HCT116 (cell line): ENCODE data around the gene KCNAB2. TPM values are rescaled to one million over a fixed set of nuclear protein-coding genes. Genes with fewer than 3 reads are reported as not detected.

ENCODE experiments used
- ATAC-seq: fragments of 200-7000 bp; cut with Tn5 transposase; 2 replicates; pipeline ENCODE4 v1.9.1; 2020; ENCODE audit warnings: mild to moderate bottlenecking, moderate library complexity
- BruUV-seq: library from RNA; stranded (reverse); fragments of 400-500 nt; replicated peaks from 2 replicates; lab custom pipeline; 2021; lab: Mats Ljungman, UMichigan
- CTCF ChIA-PET: fragments of 300-600 bp; sonication (Branson Sonifier 250); formaldehyde crosslinking; loops from one replicate; lab custom pipeline; 2021; ENCODE audit warnings: antibody characterized with exemption; lab: Charles Lee
- POLR2A ChIA-PET: fragments of 300-600, 350-600 bp; sonication (Branson Sonifier 250); formaldehyde crosslinking; loops from one replicate; lab custom pipeline; 2021; ENCODE audit warnings: antibody characterized with exemption; lab: Charles Lee
- RAD21 ChIA-PET, 2 experiments: fragments of 300-600 bp; sonication (Branson Sonifier 250); formaldehyde crosslinking; loops; one replicate each; lab custom pipeline; 2023; ENCODE audit warnings: low total read pairs in 2 of 2; ENCODE audit not compliant: uncharacterized antibody in 2 of 2, unreplicated experiment in 2 of 2, low non-redundant PET in 1 of 2; lab: Charles Lee
- DNase-seq: peaks from one replicate; pipeline ENCODE4 v3.0.0-alpha.2; 2010; ENCODE audit warnings: low read depth, low spot score
- H2AFZ ChIP-seq: fragments of 200-600 bp; shearing (Covaris generic), sonication (generic); 2 replicates; pipeline ENCODE4 v1.6.1; 2017; ENCODE audit warnings: low read depth, mixed run types, mixed read lengths, antibody characterized with exemption, low read length; ENCODE audit not compliant: poor library complexity, severe bottlenecking
- H3K27ac ChIP-seq: 2 replicates; pipeline ENCODE4 v1.5.1; 2012; ENCODE audit warnings: low read depth, low read length
- H3K27me3 ChIP-seq: fragments of 200-600 bp; sonication (generic); 2 replicates; pipeline ENCODE4 v1.6.1; 2016; ENCODE audit warnings: mixed run types, low read length, mixed read lengths; ENCODE audit not compliant: insufficient read depth
- H3K36me3 ChIP-seq, 2 experiments: fragments of 200-500 bp in 1 of 2; fragments of 200-600 bp in 1 of 2; sonication (Bioruptor generic) in 1 of 2; sonication (generic) in 1 of 2; 2 replicates each; pipeline versions ENCODE4 v1.5.1 to v1.6.1; 2014 to 2016; ENCODE audit warnings: low read length in 2 of 2, inconsistent platforms in 1 of 2, mixed read lengths in 1 of 2, mixed run types in 1 of 2; ENCODE audit not compliant: insufficient read depth in 2 of 2, control insufficient read depth in 1 of 2
- H3K4me1 ChIP-seq, 2 experiments: fragments of 200-600 bp in 1 of 2; sonication (generic) in 1 of 2; 2 replicates each; pipeline versions ENCODE4 v1.5.1 to v1.6.1; 2012 to 2017; ENCODE audit warnings: low read length in 2 of 2, inconsistent platforms in 1 of 2, mild to moderate bottlenecking in 1 of 2, mixed read lengths in 1 of 2, mixed run types in 1 of 2, moderate library complexity in 1 of 2; ENCODE audit not compliant: insufficient read depth in 2 of 2, control insufficient read depth in 1 of 2
- H3K4me2 ChIP-seq: fragments of 200-600 bp; sonication (generic); 2 replicates; pipeline ENCODE4 v1.6.1; 2017; ENCODE audit warnings: mixed run types, low read length, mixed read lengths
- H3K4me3 ChIP-seq, 2 experiments: fragments of 200-600 bp in 1 of 2; sonication (generic) in 1 of 2; replicated peaks in 1 of 2; 2 replicates each; pipeline ENCODE4 v1.5.1; 2011 to 2016; ENCODE audit warnings: low read length in 2 of 2, control low read depth in 1 of 2, low read depth in 1 of 2, mild to moderate bottlenecking in 1 of 2, mixed read lengths in 1 of 2, mixed run types in 1 of 2
- H3K79me2 ChIP-seq: fragments of 200-600 bp; sonication (generic); 2 replicates; pipeline ENCODE4 v1.6.1; 2017; ENCODE audit warnings: mild to moderate bottlenecking, mixed run types, low read length, moderate library complexity, mixed read lengths; ENCODE audit not compliant: insufficient read depth
- H3K9ac ChIP-seq: fragments of 200-600 bp; sonication (generic); 2 replicates; pipeline ENCODE4 v1.6.1; 2016; ENCODE audit warnings: low read length, mixed read lengths
- H3K9me2 ChIP-seq: fragments of 200-600 bp; sonication (generic), shearing (Covaris generic); 2 replicates; pipeline ENCODE4 v1.6.1; 2017; ENCODE audit warnings: mixed run types, mild to moderate bottlenecking, moderate library complexity; ENCODE audit not compliant: insufficient read depth
- H3K9me3 ChIP-seq, 2 experiments: fragments of 200-500 bp in 1 of 2; fragments of 200-600 bp in 1 of 2; sonication (Bioruptor generic) in 1 of 2; sonication (generic) in 1 of 2; 2 replicates each; pipeline ENCODE4 v1.6.1; 2014 to 2017; ENCODE audit warnings: low read length in 2 of 2, mixed read lengths in 2 of 2, inconsistent platforms in 1 of 2, low read depth in 1 of 2, mild to moderate bottlenecking in 1 of 2, mixed run types in 1 of 2, moderate library complexity in 1 of 2; ENCODE audit not compliant: control insufficient read depth in 1 of 2, insufficient read depth in 1 of 2
- H4K20me1 ChIP-seq: fragments of 200-600 bp; sonication (generic), shearing (Covaris generic); 2 replicates; pipeline ENCODE4 v1.6.1; 2017; ENCODE audit warnings: mixed run types, mild to moderate bottlenecking, moderate library complexity; ENCODE audit not compliant: insufficient read depth
- CBX3 ChIP-seq: IDR thresholded peaks from 2 replicates; pipeline ENCODE4 v1.6.1; 2012; ENCODE audit warnings: low read depth
- CEBPB ChIP-seq: IDR thresholded peaks from 2 replicates; pipeline ENCODE4 v1.6.1; 2012; ENCODE audit warnings: low read depth
- ELF1 ChIP-seq: IDR thresholded peaks from 2 replicates; pipeline ENCODE4 v1.6.1; 2012; ENCODE audit warnings: low read depth, borderline replicate concordance
- FOSL1 ChIP-seq: IDR thresholded peaks from 2 replicates; pipeline ENCODE4 v1.6.1; 2012; ENCODE audit warnings: low read depth
- JUND ChIP-seq: IDR thresholded peaks from 2 replicates; pipeline ENCODE4 v1.6.1; 2012
- POLR2A ChIP-seq: IDR thresholded peaks from 2 replicates; pipeline ENCODE4 v1.7.0; 2011; ENCODE audit warnings: borderline replicate concordance; ENCODE audit not compliant: insufficient read depth, insufficient read length; ENCODE audit errors: extremely low read depth
- POLR2AphosphoS5 ChIP-seq: IDR thresholded peaks from 2 replicates; pipeline ENCODE4 v1.6.1; 2011; ENCODE audit warnings: mild to moderate bottlenecking, low read depth, low read length, moderate library complexity
- RAD21 ChIP-seq: IDR thresholded peaks from 2 replicates; pipeline ENCODE4 v1.6.1; 2012; ENCODE audit warnings: low read depth, mild to moderate bottlenecking
- SIN3A ChIP-seq: IDR thresholded peaks from 2 replicates; pipeline ENCODE4 v1.6.1; 2012; ENCODE audit warnings: low read depth
- SP1 ChIP-seq: IDR thresholded peaks from 2 replicates; pipeline ENCODE4 v1.6.1; 2012; ENCODE audit warnings: low read depth
- TCF7L2 ChIP-seq: IDR thresholded peaks from 2 replicates; pipeline ENCODE4 v1.7.0; 2011; ENCODE audit warnings: borderline replicate concordance, inconsistent platforms; ENCODE audit not compliant: insufficient read depth, insufficient read length; ENCODE audit errors: extremely low read depth
- ZFX ChIP-seq: fragments of 450-650 bp; IDR thresholded peaks from 2 replicates; pipeline ENCODE4 v1.6.1; 2017
- intact Hi-C: fragments of 100-400 bp; cut with micrococcal nuclease; formaldehyde crosslinking; loops from 2 replicates; pipeline ENCODE4 v1.10.0; 2022
- total RNA-seq: library from RNA; stranded (reverse); gene quantifications from one replicate; pipeline ENCODE4 v1.2.1, GENCODE V29; 2021; ENCODE audit not compliant: unreplicated experiment
- TF ChIP-seq, protein P1 (sequence below): IDR thresholded peaks from 2 replicates; pipeline ENCODE4 v1.6.1; 2012
- TF ChIP-seq, protein P2 (sequence below): IDR thresholded peaks from 2 replicates; pipeline ENCODE4 v1.6.1; 2011; ENCODE audit warnings: mild to moderate bottlenecking, low read length, moderate library complexity; ENCODE audit not compliant: insufficient replicate concordance; ENCODE audit errors: extremely low read depth

KCNAB2 gene
- total RNA-seq, 1 experiment from 2014 or later, result 18.1 TPM

DNA sequence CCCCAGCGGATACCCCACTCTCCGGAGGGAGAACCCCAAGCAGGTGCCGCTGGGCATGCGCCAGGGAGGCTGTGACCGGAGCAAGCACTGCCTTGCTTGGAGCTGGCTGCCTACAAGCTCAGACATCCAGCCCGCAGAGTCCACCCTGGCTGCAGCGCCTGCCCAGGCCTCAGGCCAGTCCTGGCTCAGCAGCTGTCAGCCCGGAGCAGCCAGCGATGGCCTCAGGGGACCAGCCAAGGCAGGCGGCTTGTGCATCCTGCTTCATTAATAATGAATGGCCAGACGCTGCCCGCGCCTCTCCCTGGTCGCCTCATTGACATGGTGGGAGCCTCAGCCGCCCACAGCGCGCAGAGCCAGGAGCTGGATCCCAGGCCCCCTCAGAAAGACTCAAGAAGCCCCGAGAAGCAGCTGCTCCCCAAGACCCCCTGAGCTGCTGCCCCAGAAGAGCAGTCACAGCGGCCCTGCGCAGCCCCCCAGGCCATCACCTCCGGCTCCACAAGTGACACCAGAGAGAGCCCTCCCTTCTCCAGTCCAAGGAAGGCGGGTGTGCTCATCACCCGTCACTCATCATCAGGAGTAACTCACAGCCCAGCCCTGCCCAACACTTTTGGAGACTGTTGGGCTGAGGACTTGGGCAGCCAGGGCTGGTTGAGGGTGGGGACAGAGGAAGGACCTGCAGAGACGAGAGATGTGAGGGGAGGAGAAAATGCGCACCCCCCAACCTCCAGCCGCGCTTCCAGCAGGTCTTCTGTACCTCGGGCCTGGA lies 19.6 kb downstream of the KCNAB2 start:
- no peak for TF ChIP-seq CBX3
- TF ChIP-seq JUND, result no peak
- TF ChIP-seq RAD21, result no peak
- ChIA-PET CTCF (no interaction called here), RAD21 (no interaction called here), POLR2A (no interaction called here)
- Histone ChIP-seq H3K4me2 (no peak overlapping the region), H3K9me3 (no peaks in the 10 kb centered on the region), H3K9me2 (no peaks in the 10 kb centered on the region), H2AFZ (no peak overlapping the region), H4K20me1 (no peaks in the 10 kb centered on the region), H3K9ac (no peak overlapping the region), H3K4me1 (no peaks in the 10 kb centered on the region), H3K4me3 (no peak overlapping the region), H3K36me3 (no peaks in the 10 kb centered on the region), H3K27ac (no peak overlapping the region), H3K27me3 (no peaks in the 10 kb centered on the region), H3K79me2 (no peaks in the 10 kb centered on the region)
- DNase-seq (no peak), ATAC-seq (no peak)
- intact Hi-C loops, result no loop called here
- BruUV-seq, result no TSS peak

DNA sequence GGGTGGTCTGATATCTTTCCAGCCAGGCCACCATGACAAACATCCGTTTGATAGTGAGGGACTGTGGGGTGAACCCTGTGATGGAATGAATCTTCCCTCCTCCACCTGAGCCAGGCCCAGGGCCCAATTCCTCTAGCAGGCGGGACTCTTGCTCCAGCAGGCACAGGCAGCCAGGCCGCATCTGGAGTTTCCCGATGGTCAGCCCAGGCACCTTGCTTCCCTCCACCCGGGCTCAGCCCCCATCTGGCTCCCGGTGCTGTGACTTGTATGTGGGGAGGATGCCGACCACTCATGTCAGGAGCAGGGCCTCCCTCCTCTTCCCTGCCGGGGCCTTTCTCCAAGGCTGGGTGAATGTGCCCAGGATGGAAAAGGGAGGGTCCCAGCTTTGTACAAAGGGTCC lies 21.0 kb downstream of the KCNAB2 start:
- H3K9me2 ChIP-seq, result no peaks in the 10 kb centered on the region
- H3K27ac ChIP-seq, result no peak overlapping the region
- H3K9me3 ChIP-seq, result no peaks in the 10 kb centered on the region
- TF ChIP-seq SIN3A (no peak), SP1 (no peak), CBX3 (no peak), ELF1 (no peak), CEBPB (no peak), JUND (no peak), TCF7L2 (no peak), POLR2AphosphoS5 (no peak), ZFX (no peak), FOSL1 (no peak), POLR2A (no peak)
- TF ChIP-seq, protein P1, sequence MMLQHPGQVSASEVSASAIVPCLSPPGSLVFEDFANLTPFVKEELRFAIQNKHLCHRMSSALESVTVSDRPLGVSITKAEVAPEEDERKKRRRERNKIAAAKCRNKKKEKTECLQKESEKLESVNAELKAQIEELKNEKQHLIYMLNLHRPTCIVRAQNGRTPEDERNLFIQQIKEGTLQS, result no peak
- TF ChIP-seq, protein P2, sequence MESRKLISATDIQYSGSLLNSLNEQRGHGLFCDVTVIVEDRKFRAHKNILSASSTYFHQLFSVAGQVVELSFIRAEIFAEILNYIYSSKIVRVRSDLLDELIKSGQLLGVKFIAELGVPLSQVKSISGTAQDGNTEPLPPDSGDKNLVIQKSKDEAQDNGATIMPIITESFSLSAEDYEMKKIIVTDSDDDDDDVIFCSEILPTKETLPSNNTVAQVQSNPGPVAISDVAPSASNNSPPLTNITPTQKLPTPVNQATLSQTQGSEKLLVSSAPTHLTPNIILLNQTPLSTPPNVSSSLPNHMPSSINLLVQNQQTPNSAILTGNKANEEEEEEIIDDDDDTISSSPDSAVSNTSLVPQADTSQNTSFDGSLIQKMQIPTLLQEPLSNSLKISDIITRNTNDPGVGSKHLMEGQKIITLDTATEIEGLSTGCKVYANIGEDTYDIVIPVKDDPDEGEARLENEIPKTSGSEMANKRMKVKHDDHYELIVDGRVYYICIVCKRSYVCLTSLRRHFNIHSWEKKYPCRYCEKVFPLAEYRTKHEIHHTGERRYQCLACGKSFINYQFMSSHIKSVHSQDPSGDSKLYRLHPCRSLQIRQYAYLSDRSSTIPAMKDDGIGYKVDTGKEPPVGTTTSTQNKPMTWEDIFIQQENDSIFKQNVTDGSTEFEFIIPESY, result no peak
- ATAC-seq (no peak), DNase-seq (no peak)
- no peak overlapping the region for H3K9ac ChIP-seq
- no peak overlapping the region for H3K4me3 ChIP-seq
- H3K27me3 ChIP-seq, result no peaks in the 10 kb centered on the region
- no peaks in the 10 kb centered on the region for H3K79me2 ChIP-seq
- ChIA-PET RAD21 (no interaction called here), CTCF (no interaction called here), POLR2A (no interaction called here)
- H4K20me1 ChIP-seq, result no peaks in the 10 kb centered on the region
- no peaks in the 10 kb centered on the region for H3K36me3 ChIP-seq
- no peak overlapping the region for H3K4me2 ChIP-seq
- H3K4me1 ChIP-seq, result no peaks in the 10 kb centered on the region
- no TSS peak for BruUV-seq
- no peak overlapping the region for H2AFZ ChIP-seq
- intact Hi-C loops, result no loop called here
